Measurements from ENCODE around the gene FAM200A. TPM values are rescaled to one million over a fixed set of nuclear protein-coding genes. Genes with fewer than 3 reads are reported as not detected.
A peak's percentile ranks its signal among the peaks of the same experiment; 100 is the strongest.

The FAM200A gene
- total and polyA plus RNA-seq, 2 of the 13 experiments (the other 11 are each of a cell fraction or from before 2014, with no cell fraction given): 4.7 to 6.3 TPM

- TF ChIP-seq ZNF331 (CRISPR knock-in tag; IDR thresholded peaks at IDR 0.05) (no peak), TFE3 (CRISPR knock-in tag; IDR thresholded peaks at IDR 0.05) (peak; percentile 4; the same call in 1 of the 2 replicates), SAP130 (CRISPR knock-in tag; IDR thresholded peaks at IDR 0.05; ENCODE audit: low read depth) (peak; percentile 92), SAFB2 (CRISPR knock-in tag; IDR thresholded peaks at IDR 0.05; ENCODE audit: borderline replicate concordance, low read depth) (peak; percentile 54; the same call in 1 of the 2 replicates), ZNF775 (CRISPR knock-in tag; IDR thresholded peaks at IDR 0.05; ENCODE audit: borderline replicate concordance) (no peak), ZBTB20 (CRISPR knock-in tag; IDR thresholded peaks at IDR 0.05; ENCODE audit: borderline replicate concordance, low read depth) (no peak), GLI4 (CRISPR knock-in tag; IDR thresholded peaks at IDR 0.05; ENCODE audit: borderline replicate concordance) (peak; percentile 62; the same call in 1 of the 2 replicates), HNRNPH1 (optimal IDR thresholded peaks at IDR 0.05; ENCODE audit: low read depth, low read length) (no peak), ZNF768 (CRISPR knock-in tag; IDR thresholded peaks at IDR 0.05) (no peak), ZNF574 (CRISPR knock-in tag; IDR thresholded peaks at IDR 0.05) (peak; percentile 98), MATR3 (CRISPR knock-in tag; IDR thresholded peaks at IDR 0.05) (no peak), ZNF672 (CRISPR knock-in tag; IDR thresholded peaks at IDR 0.05) (no peak), TOE1 (CRISPR knock-in tag; IDR thresholded peaks at IDR 0.05) (no peak), CERS6 (CRISPR knock-in tag; IDR thresholded peaks at IDR 0.05) (no peak), NFIC (IDR thresholded peaks at IDR 0.05; ENCODE audit: low read length) (no peak), ZNF776 (CRISPR knock-in tag; IDR thresholded peaks at IDR 0.05) (peak; percentile 74; the same call in 1 of the 2 replicates), ZMAT3 (CRISPR knock-in tag; conservative IDR thresholded peaks at IDR 0.05) (no peak), SP1 (IDR thresholded peaks at IDR 0.05) (no peak), SP1 (CRISPR knock-in tag; IDR thresholded peaks at IDR 0.05) (peak; percentile 65), KMT2A (CRISPR knock-in tag; IDR thresholded peaks at IDR 0.05) (0 out of 2 replicates have a peak, but pooled peaks have one; percentile 78), SRSF4 (IDR thresholded peaks at IDR 0.05; ENCODE audit: low read depth, low read length, poor library complexity, severe bottlenecking) (no peak), NRL (CRISPR knock-in tag; IDR thresholded peaks at IDR 0.05; ENCODE audit: borderline replicate concordance) (peak; percentile 78; the same call in 1 of the 2 replicates), CBX1 (IDR thresholded peaks at IDR 0.05; ENCODE audit: low read depth) (peak; percentile 41), ZNF337 (CRISPR knock-in tag; IDR thresholded peaks at IDR 0.05; ENCODE audit: borderline replicate concordance, low read depth) (no peak), THAP7 (CRISPR knock-in tag; IDR thresholded peaks at IDR 0.05) (no peak), GABPB1 (CRISPR knock-in tag; IDR thresholded peaks at IDR 0.05) (peak; percentile 94)
Measured at GRCh38 chr7:99504603-99505323, 47.2 kb downstream of the FAM200A start, which contains the start of gene ZKSCAN5 (continued).

Measured in HepG2 (cell line).